ENCODE data around the gene NEK1. TPM values are rescaled to one million over a fixed set of nuclear protein-coding genes. Genes with fewer than 3 reads are reported as not detected.
"Not testable (repeated sequence)": the region's sequence is repeated elsewhere in the genome, so short reads cannot be mapped to it uniquely, and the experiment has no call there.

The NEK1 gene
- total RNA-seq, 1 donor from 2014 or later: 15.9 TPM

DNA sequence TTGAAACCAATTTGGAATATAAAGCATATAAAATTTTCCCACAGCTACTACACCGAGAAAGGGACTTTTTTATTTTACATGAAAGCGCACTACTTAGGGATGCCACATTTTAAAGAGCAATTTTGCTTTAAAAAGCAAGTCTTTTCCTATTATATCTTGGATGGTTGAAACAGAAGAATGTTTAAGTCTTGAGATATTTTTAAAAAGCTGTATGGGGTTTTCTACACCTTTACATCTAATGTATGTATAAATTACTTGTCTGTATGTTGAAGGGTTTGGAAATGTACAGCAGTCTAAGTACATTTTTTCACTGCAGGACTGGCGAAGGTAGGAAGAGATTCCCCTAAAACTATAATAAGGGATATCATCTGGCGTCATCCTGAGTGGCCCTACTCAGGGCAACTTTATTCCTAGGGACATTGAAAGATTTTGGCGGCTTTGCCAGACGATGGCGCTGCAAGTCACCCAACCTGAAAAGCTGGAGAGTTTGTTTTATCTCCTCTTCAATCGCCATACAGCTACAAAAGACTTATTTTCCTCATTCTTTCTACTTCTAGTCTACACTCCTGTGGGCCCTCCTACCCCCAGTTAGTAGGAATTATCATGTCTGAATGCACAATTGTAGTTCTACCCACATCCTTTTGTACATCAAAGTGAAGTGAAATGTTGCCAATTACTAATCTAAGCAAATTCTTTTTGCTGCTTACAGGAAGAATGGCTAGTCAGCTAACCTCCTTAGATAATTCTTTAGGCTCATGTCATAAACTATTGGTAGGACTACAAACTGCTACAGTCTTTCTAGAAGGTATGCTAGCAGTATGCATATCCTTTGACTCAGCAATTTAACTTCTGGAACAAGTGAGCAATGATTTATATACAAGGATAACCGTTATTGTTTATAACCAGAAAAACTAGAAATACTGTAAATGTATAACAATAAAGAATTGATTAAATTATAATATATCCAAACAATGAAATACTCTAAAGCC lies 782 bp upstream of the NEK1 start:
- ATAC-seq: peak; percentile 72
- DNase-seq: peak; percentile 76
- intact Hi-C loops (cut with micrococcal nuclease): loop anchor here (10.0 kb wide), 1 partner anchor 102 kb away; no protein-coding TSS in a partner anchor

DNA sequence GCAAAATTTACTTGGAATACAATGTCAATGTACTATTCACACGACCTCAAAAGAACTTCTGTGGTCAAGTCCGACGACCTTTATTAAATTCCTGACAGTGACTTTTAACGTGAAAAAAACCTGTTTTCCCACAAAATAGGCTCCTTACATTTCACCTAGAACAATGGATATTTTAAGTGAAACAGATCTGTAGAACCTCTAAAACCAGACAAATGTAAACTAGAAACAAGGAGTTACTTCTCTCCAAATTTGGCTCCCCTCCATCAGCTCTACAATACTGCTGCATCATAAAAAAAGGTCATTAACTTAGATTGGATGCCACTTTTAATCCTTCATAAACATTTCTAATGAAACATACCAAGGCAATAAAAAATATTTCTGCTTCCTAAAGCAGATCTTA lies 1.2 kb downstream of the NEK1 start:
- intact Hi-C loops (cut with micrococcal nuclease): loop anchor here (10.0 kb wide), 1 partner anchor 104 kb away; no protein-coding TSS in a partner anchor
- ATAC-seq (no peak), DNase-seq (no peak)

DNA sequence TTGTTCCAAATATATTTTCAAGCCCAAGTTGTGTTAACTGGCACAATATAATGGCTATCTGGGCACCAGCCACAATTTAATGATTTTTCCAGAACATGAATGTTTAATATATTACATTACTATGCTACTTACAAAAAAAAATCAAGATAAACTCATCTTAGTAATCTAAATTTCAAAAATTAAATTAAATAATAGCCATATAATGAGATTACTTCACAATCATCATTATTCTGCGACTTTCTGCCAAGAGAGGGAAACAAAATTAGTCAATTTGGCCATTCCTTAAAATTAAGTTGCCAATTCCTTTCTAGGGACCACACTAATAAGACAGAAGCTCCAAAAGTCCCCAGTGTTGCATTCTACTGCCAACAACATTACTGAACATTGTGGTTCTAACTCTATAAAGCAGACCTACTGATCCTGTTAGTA lies 7.5 kb downstream of the NEK1 start:
- intact Hi-C loops (cut with micrococcal nuclease): no loop called here
- peak; percentile 36 for ATAC-seq

DNA sequence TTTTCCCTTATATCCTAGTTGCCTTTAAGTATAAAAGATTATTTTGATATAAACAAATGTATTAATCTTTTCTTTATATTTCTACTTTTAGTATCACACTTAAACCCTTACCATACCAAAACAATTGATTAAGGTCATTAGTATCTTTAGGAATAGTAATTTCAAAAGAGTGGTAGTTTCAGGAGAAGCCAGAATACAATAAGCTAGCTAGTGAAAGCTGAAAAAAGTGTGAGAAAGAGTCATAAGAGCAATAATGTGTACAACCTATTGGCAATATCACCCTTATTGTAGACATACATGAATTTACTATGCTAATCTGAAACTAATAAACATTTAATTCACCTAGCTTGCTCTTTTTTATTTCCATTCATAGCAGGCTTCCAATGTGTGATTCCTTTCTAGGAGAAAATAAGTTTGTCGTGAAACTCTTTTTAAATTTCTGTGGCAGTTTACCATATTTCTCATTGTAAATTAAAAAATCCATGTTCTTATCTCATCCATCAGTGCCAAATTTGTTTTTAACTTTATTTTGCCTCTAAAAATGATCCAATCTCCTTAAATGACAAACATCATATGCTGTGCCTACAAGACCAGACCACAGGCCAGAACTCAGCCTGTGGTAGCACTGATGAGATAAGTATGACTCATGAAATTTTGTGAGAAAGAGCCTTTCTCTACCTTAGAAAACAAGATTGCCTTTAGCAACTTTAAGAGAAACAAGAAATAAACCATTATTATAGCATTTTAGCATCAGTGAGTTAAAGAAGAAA lies 8.1 kb downstream of the NEK1 start:
- intact Hi-C loops (cut with micrococcal nuclease): no loop called here
- peak; percentile 69 for ATAC-seq
- DNase-seq: no peak

More for the DNA sequence above, 7.5 kb downstream of the NEK1 start:
- DNase-seq: no peak

DNA sequence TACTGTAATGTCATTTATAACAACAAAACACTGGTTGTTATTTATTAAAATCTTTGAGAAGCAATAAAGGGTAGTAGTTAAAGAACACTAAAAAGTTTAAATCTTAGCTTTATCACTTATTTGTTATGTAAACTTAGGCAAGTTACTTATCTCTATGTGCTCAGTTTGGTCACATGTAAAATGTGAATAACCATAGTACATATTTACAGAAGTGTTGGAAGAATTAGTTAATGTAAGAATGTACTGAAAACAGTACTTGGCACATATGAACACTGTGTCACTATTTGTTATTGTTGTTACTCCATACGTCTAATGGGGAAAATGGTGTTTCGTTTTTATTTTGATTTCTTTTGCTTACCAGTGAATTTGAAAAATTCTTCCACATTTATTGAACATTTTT lies 9.1 kb downstream of the NEK1 start:
- no peak for ATAC-seq
- DNase-seq: no peak
- intact Hi-C loops (cut with micrococcal nuclease): no loop called here

DNA sequence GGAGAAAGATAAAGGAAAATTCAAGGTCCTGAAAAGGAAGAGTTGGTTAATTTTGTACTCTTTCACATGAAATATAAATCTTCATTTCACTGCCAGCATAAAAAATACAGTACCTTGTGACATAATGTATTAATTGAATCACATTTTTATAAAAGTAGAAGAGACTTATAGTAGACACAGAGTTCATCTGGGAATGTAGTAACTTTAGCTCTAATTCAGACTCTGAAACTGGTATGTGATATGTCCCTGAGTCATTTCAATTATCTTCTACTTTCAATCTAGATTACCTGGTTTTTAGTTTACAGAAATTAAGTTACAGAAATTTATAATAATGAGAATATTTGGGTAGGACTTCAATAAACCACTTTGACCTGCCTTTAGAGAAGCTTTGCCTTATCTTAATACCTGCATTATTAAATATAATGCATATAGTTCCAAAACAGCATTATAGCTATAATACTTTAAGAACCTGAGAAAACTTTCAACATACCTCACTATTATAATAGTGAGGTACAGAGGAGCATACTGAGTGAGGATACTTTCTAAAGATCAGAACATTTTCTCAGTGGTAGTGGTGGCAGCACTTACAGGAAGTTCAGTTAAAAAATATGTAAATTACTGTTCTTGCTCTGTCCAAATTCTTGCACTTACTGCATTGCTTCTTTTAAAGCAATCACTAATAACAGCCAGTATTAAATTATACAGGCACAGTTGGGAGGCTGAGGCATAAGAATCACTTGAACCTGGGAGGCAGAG lies 11.2 kb downstream of the NEK1 start:
- no peak for ATAC-seq
- no peak for DNase-seq
- intact Hi-C loops (cut with micrococcal nuclease): no loop called here

DNA sequence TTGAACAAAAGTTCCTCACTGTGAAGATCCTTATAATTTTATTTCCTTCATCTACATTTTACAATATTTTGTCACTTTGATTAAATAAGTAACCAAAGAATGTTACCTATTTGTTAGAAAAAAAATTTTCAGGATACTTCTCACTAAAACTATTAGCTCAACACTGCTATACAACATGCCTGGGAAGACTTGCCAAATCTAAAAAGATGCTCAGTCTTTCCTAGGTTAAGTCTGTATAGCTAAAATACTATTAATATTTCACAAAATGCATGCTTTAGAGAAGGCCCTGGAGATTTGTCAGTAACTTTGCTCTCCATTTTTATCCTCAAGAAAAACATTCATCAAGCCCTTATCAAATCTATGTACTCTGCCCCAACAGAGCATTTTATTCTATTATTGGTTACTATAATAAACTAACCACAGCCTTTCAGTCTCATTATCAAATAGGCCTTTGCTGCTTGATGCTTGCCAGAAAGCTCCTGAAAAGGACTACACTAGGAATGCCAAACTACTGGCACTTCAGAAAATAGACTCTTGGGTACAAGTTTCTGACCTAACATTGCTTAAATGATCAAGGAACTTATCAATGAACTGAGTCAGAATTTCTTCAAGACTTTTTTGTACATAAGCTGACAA lies 17.7 kb downstream of the NEK1 start:
- ATAC-seq: peak; percentile 89
- intact Hi-C loops (cut with micrococcal nuclease): no loop called here
- DNase-seq: no peak

DNA sequence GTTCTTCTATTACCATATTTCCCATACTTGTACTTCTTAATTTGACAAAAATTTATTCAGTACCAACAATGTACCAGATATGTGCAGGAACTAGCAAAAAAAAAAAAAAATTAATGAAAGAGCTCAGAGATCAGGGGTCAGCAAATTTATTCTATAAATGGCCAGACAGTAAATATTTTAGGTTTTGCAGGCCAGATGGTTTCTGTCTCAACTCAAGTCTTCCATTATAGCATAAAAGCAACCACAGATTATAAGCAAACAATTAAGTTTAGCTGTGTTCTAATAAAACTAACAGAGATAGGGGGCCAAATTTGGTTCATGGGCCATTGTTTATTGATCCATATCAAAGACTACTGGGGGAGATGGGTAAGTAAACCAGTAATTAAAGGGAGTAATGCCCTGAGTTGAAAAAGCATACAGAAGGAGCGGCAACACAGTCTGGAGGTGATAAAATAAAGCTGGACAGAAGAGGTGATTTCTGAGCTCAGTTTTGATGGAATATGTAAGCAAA lies 19.3 kb downstream of the NEK1 start:
- no peak for DNase-seq
- intact Hi-C loops (cut with micrococcal nuclease): no loop called here
- ATAC-seq: no peak

DNA sequence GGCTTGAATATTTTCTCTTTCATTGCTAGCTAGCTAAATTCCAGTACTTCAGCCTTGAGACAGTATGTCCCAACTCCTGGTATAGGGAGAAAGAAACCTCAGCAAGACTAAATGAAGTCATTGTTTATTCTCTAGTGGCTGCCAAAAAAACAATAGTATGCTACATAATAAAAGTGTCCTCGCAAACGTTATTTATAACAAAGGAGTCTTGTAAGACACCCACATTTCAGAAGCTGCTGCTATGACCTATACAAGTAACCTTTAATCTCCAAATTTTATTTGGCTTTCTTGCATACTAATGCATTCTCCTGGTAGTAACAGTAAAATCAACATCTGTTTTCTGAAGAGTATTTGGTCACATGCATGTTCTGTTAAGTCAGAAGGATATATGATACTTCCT lies 28.8 kb downstream of the NEK1 start:
- no peak for DNase-seq

DNA sequence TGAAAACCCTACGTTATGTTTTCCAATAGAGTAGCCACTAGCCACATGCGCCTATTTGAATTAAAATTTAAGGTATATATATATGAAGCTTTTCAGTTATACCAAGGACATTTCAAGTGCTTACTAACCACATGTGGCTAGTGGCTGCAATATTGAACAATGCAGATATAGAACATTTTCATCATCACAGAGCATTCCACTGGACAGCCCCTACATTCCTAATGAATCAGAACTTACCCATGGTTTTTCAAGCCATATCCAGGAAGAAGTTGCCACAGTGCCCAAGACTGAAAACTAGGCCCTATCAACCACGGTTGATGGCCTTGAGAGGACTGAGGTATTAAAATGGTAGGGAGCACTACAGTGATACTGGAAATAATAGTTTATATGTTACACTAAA lies 29.7 kb downstream of the NEK1 start:
- intact Hi-C loops (cut with micrococcal nuclease): no loop called here
- ATAC-seq (no peak), DNase-seq (no peak)

More for the DNA sequence above, 28.8 kb downstream of the NEK1 start:
- ATAC-seq: no peak
- intact Hi-C loops (cut with micrococcal nuclease): no loop called here

DNA sequence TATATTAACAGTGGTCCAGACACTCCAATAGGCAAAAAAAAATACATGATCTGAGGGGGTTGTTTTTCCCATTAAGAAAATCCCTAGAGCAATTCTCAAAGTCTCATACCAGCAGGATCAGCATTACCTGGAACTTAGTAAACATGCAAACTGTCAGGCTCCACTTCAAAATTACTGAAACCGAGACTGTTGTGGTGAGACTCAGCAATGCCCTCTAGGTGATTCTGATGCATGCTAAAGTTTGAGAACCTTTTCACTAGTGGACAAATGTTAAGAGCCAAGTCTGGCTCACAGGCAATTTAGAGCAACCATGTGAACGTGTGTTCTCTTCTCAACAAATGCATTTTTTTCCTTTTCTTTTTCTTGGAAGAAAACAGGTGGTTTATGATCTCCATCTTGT lies 30.2 kb downstream of the NEK1 start:
- ATAC-seq: no peak
- DNase-seq: no peak
- intact Hi-C loops (cut with micrococcal nuclease): no loop called here

DNA sequence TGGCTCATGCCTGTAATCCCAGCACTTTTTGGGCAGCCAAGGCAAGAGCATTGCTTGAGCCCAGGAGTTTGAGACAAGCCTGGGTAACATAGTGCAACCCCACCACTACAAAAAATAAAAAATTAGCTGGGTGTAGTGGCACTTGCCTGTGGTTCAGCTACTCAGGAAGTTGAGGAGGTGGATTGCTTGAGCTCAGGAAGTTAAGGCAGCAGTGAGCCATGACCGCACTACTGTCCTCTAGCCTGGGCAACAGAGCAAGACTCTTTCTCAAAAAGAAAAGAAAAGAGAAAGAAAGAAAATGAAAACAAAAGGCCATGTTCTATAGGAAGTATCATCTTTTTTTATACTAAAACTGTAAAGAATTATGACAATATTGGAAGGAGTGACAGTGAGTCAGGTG lies 38.5 kb downstream of the NEK1 start:
- intact Hi-C loops (cut with micrococcal nuclease): no loop called here
- no peak for ATAC-seq
- DNase-seq: no peak

DNA sequence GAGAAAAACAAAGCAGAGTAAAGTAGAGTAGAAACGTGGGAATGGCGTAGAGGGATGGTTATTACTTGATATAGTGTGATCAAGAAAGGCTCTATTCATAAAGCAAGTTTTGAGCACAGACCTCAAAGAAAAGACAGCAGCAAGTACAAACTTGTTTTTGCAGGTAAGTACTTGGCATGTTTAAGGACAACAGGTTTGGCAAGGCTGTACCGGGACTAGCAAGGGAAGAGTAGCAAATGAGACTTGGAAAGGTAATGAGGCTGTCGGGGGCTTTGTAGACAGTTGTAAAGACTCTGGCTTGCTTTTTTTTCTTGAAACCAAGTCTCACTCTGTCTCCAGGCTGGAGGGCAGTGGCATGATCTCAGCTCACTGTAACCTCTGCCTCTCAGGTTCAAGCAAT lies 40.9 kb downstream of the NEK1 start:
- intact Hi-C loops (cut with micrococcal nuclease): no loop called here
- no peak for DNase-seq
- no peak for ATAC-seq

DNA sequence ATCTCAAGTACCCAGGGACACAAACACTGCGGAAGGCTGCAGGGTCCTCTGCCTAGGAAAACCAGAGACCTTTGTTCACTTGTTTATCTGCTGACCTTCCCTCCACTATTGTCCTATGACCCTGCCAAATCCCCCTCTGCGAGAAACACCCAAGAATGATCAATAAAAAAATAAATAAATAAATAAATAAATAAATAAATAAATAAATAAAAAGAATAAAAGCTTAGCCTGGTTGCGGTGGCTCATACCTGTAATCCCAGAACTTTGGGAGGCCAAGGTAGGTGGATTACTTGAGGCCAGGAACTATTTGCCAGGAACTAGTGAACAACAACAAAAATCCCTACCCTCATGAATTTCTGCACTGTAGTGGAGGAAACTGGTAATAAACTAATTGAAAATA lies 41.4 kb downstream of the NEK1 start:
- intact Hi-C loops (cut with micrococcal nuclease); ATAC-seq; DNase-seq: not testable (repeated sequence)

DNA sequence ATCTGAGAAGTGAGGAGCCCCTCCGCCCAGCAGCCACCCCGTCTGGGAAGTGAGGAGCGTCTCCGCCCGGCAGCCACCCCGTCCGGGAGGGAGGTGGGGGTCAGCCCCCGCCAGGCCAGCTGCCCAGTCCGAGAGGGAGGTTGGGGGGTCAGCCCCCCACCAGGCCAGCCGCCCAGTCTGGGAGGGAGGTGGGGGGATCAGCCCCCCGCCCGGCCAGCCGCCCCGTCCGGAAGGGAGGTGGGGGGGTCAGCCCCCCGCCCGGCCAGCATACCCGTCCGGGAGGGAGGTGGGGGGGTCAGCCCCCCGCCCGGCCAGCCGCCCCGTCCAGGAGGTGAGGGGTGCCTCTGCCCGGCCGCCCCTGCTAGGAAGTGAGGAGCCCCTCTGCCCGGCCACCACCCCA lies 42.1 kb downstream of the NEK1 start:
- ATAC-seq; intact Hi-C loops (cut with micrococcal nuclease); DNase-seq: not testable (repeated sequence)

DNA sequence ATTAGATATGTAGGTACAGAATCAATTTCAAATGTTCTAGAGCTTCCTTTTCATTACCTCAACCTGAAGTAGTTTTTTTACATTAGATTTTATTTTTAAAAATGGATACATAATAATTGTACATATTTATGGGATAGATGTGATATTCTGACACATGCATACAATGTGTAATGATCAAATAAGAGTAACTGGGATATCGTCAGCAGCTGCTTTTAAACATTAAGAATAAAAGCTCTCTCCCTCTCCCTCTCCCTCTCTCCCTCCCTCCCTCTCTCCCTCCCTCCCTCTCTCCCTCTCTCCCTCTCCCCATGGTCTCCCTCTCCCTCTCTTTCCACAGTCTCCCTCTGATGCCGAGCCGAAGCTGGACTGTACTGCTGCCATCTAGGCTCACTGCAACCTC lies 43.2 kb downstream of the NEK1 start:
- not testable (repeated sequence) for ATAC-seq, DNase-seq
- intact Hi-C loops (cut with micrococcal nuclease): loop anchor here (10.0 kb wide), 1 partner anchor 574 kb away; no protein-coding TSS in a partner anchor

DNA sequence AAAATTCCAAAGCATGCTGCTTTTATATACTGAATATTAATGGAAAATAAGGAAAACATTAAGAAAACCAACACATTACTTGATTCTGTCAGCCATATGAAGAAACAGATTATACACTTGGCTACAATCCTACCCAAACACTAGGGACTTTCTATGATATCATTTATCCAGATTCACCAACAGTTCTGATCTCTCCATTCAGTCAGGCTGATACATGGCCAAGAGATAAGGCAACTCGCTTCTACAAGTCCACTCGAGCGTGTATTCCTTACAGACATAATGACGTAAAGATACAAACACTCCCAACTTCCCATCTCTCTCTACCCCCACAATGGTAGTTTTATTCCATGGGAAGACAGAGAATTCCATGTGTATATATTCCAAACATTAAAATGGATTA lies 44.5 kb downstream of the NEK1 start:
- intact Hi-C loops (cut with micrococcal nuclease): loop anchor here (10.0 kb wide), 1 partner anchor 573 kb away; no protein-coding TSS in a partner anchor
- DNase-seq: no peak
- no peak for ATAC-seq

DNA sequence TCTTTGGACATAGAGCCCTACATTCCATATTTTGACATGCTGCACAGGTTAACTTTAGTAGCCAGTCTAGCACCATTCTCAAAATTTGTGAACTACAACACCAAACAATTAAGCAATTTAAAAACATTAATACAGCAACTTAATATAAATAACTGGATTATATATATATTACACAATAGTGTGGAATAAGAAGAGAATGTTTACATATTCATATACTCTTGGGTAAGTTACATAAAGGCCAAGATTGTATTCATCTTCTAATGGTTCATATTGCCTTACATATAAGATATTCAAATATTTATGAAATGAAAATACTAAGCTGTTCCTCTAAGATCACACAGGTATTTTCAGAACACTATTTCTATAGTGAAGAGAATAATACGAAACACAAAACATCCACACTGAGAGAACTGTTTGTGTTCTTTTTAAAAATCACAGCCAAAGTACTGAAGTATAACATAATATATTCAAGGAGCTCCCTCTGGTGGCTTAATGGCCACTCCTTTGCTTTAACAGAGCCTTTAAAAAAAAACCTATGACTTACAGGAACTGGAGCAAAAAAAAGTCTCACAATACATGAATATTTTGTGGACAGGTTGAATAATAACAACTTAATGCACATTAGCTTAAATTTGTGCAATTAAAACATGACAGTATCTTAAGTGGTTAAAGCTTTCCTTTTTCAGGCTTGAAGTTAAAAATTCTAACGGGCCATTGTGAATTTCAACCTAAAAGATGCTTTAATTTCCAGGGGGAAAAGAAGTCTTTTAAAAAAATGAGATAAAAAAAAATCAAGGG lies 46.2 kb downstream of the NEK1 start:
- no peak for DNase-seq
- intact Hi-C loops (cut with micrococcal nuclease): loop anchor here (10.0 kb wide), 1 partner anchor 571 kb away; no protein-coding TSS in a partner anchor
- peak; percentile 78 for ATAC-seq
